ENCODE data around the gene VPS13A. TPM values are rescaled to one million over a fixed set of nuclear protein-coding genes. Genes with fewer than 3 reads are reported as not detected.
"Not testable (repeated sequence)": the region's sequence is repeated elsewhere in the genome, so short reads cannot be mapped to it uniquely, and the experiment has no call there.

VPS13A gene
- total and polyA plus RNA-seq, 10 of the 15 experiments (the other 5 are each of a cell fraction or from before 2014, with no cell fraction given): 10.0 to 35.2 (median 21.1) TPM

GRCh38 chr9:77398581-77398980, 221.2 kb downstream of the VPS13A start:
- POLR2A ChIA-PET; H3K9ac ChIP-seq (ENCODE audit: control insufficient read depth, insufficient read depth, low read length); SMC1A ChIA-PET (ENCODE audit: uncharacterized antibody, unreplicated experiment); H3K9me3 ChIP-seq (replicated peaks; ENCODE audit: control insufficient read depth, insufficient read depth, low read length); RAD21 ChIA-PET (ENCODE audit: unreplicated experiment); in situ Hi-C loops (cut with MboI); H4K20me1 ChIP-seq (ENCODE audit: control insufficient read depth, insufficient read depth); BruUV-seq (replicated peaks); H3K79me2 ChIP-seq (ENCODE audit: control insufficient read depth, insufficient read depth, low read length); H3K4me1 ChIP-seq (ENCODE audit: control insufficient read depth, insufficient read depth, low read length); H3K36me3 ChIP-seq (ENCODE audit: control insufficient read depth in 2 of 2, insufficient read depth in 2 of 2, low read length in 1 of 2); FAIRE-seq; ATAC-seq; intact Hi-C loops (cut with micrococcal nuclease; ENCODE audit: unreplicated experiment); H3K4me3 ChIP-seq; H2AFZ ChIP-seq (ENCODE audit: control insufficient read depth, low read depth, low read length); H3K27me3 ChIP-seq (replicated peaks in 1 of 2; ENCODE audit: control insufficient read depth in 2 of 2, insufficient read depth in 2 of 2, low read length in 1 of 2); H3K27ac ChIP-seq (ENCODE audit: control insufficient read depth, insufficient read depth); H3K4me2 ChIP-seq (ENCODE audit: control insufficient read depth, insufficient read depth); DNase-seq (ENCODE audit: low read depth, low spot score): not testable (repeated sequence)
- 98% methylated on average over 9 of the region's 9 CpGs for WGBS (ENCODE audit: insufficient coverage, insufficient replicate concordance, low lambda C conversion rate, missing lambda C conversion rate)
- CTCF ChIA-PET: interaction anchor here (0.7 kb wide), 1 partner anchor 9 kb away, joined by 3 read pairs; no protein-coding TSS in a partner anchor

GRCh38 chr9:77399964-77400363, 222.6 kb downstream of the VPS13A start:
- TF ChIP-seq MYC (IDR thresholded peaks at IDR 0.05; ENCODE audit: insufficient read depth, insufficient read length, insufficient replicate concordance, low read length, severe bottlenecking) (no peak), CHD4 (IDR thresholded peaks at IDR 0.05) (no peak), SUPT20H (IDR thresholded peaks at IDR 0.05; ENCODE audit: borderline replicate concordance, control insufficient read depth, low read depth, low read length) (no peak), SIN3A (IDR thresholded peaks at IDR 0.05; ENCODE audit: low read depth, low read length) (no peak)
- in situ Hi-C loops (cut with MboI) (no loop called here), intact Hi-C loops (cut with micrococcal nuclease; ENCODE audit: unreplicated experiment) (no loop called here)
- no peak overlapping the region for H3K9ac ChIP-seq (ENCODE audit: control insufficient read depth, insufficient read depth, low read length)
- CTCF ChIA-PET: no interaction called here
- no peaks in the 10 kb centered on the region for H3K4me1 ChIP-seq (ENCODE audit: control insufficient read depth, insufficient read depth, low read length)
- H3K36me3 ChIP-seq (ENCODE audit: control insufficient read depth in 2 of 2, insufficient read depth in 2 of 2, low read length in 1 of 2): no peaks in the 10 kb centered on the region
- FAIRE-seq (no peak), DNase-seq (ENCODE audit: low read depth, low spot score) (no peak), ATAC-seq (no peak)
- no peak overlapping the region for H3K4me3 ChIP-seq
- BruUV-seq (replicated peaks): no TSS peak
- H3K27ac ChIP-seq (ENCODE audit: control insufficient read depth, insufficient read depth): no peak overlapping the region
- RAD21 ChIA-PET (ENCODE audit: unreplicated experiment): no interaction called here
- no peaks in the 10 kb centered on the region for H3K79me2 ChIP-seq (ENCODE audit: control insufficient read depth, insufficient read depth, low read length)
- SMC1A ChIA-PET (ENCODE audit: uncharacterized antibody, unreplicated experiment): no interaction called here
- H4K20me1 ChIP-seq (ENCODE audit: control insufficient read depth, insufficient read depth): no peaks in the 10 kb centered on the region
- no peak overlapping the region for H2AFZ ChIP-seq (ENCODE audit: control insufficient read depth, low read depth, low read length)
- no peaks in the 10 kb centered on the region for H3K27me3 ChIP-seq (replicated peaks in 1 of 2; ENCODE audit: control insufficient read depth in 2 of 2, insufficient read depth in 2 of 2, low read length in 1 of 2)
- WGBS (ENCODE audit: insufficient coverage, insufficient replicate concordance, low lambda C conversion rate, missing lambda C conversion rate): 100% methylated on average over 1 of the region's 1 CpG
- H3K9me3 ChIP-seq (replicated peaks; ENCODE audit: control insufficient read depth, insufficient read depth, low read length): no peaks in the 10 kb centered on the region
- POLR2A ChIA-PET: no interaction called here
- no peak overlapping the region for H3K4me2 ChIP-seq (ENCODE audit: control insufficient read depth, insufficient read depth)
